Posterior vena cava (tissue), 2 donors: ENCODE data around the gene MYO15B. TPM values are rescaled to one million over a fixed set of nuclear protein-coding genes. Genes with fewer than 3 reads are reported as not detected.

Experiments
- DNase-seq: peaks from one replicate; pipeline ENCODE4 v3.0.0-alpha.2; 2020; ENCODE audit warnings: low spot score
- intact Hi-C, 2 donors: fragments of 100-400 bp; cut with DNase I; formaldehyde crosslinking; loops; one replicate each; pipeline versions ENCODE4 v1.14.1 to v1.14.2; 2022 to 2023
- long read RNA-seq, 2 donors: library from polyadenylated mRNA; unstranded; transcript quantifications; one replicate each; pipeline ENCODE4 v2.0.0, GENCODE V29; 2020 to 2021
- total RNA-seq, 2 donors: library from RNA; stranded (reverse); fragmentation: NEBNext Ultra II Directional; extraction: Animal tissue kit (Norgen Biotek cat#: 25700); gene quantifications; one replicate each; pipeline ENCODE4 v1.2.1, GENCODE V29; 2021
- donor health status: DM: yes; HTN: yes; CAD: no.
- donor health status: DM: yes; HTN: yes; CAD: no.

MYO15B gene
- total RNA-seq = 100 to 1,000 TPM in 1 of 2 donors, 10 to 100 TPM in 1; 76.5 to 114 TPM
- long read RNA-seq, donor 1, partial matches to known transcripts = 13 of 22 reads
- long read RNA-seq, donor 1, other reads (novel, unspliced or antisense) = 9 of 22 reads
- long read RNA-seq, donor 2, partial matches to known transcripts = 8 of 31 reads
- long read RNA-seq, donor 2, other reads (novel, unspliced or antisense) = 23 of 31 reads

DNA sequence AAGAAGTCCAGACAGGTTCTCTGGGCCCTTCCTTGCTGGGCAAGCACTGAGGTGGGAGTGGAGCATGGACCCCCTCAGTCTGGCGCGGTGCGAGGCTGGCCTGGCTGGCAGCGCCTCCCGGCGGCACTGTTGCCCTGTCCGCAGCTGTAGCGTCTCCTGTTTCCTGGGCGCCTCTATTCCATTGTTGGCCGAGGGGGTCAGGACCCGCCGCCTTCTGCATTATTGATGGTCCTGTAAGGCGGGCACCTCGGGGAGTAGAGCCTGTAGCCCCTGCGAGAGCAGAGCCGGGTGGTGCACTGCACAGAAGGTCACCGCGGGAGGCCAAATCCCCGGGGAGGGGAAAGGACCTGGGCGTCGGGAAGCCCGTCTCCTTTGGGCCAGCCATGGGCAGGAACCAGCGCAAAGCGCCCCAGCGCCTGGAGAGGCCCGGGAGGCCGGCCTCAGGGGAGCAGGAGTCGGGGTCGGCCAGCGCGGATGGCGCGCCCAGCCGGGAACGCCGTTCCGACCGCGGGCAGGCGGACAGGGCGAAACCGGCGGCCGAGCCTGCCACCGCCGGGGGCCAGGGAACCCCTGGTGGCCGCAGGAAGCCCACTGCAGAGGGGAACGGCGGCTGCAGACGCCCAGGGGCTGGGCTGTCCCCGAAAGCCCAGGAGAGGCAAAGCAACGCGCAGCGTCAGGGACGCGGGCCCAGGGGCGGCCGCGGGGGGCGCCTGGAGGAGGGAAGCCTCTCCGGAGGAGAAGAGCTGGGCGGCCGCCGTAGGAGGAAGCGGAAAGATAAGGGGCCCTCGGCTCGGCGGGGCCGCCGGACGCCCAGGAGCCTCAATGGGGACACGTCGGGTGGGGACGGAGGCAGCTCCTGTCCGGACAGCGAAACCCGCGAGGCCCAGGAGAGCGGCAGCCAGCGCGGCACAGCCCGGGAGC, at the start of gene MYO15B:
Gene MYO15B, plus strand, starts transcription at position 126 of the 921 bp plus-strand sequence. Its CDS starts 258 bp downstream, at position 384.
- intact Hi-C loops = loop anchor here (5.0 to 10.0 kb wide), 3 partner anchors 71 to 171 kb away; partner anchors contain the start of genes CASKIN2 (in 1 of the 2) and TSEN54 (in 1 of the 2)
- peak; percentile 93 for DNase-seq

GRCh38 chr17:75539967-75540729, 47.5 kb upstream of the MYO15B start:
- intact Hi-C loops = no loop called here
- DNase-seq = no peak

DNA sequence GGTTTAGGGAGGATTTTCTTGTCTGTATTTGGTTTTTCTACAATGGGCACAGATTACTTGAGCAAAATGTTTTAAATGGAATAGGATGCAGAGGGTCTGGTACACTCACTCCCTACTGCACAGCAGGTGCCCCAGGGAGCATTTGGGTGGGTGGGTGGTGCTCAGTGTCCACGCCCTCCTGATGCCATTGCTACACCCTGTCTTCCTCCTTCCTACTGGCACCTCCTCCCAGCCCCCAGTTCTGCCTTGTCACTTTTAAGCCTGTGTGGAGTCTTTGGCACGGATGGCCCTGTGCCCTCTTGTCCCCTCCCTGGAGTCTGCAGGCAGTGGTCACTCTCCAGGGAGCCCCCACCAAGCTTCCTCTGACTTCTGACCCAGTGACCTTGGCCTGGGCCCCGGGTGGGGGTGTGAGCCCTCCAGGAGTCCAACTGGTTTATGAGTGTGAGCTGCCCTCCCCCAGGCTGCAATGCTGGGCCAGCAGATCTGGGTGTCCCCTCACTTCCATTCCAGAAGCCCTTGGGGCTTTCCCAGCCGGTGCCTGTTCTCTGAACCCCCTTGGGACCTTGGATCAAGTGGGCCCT, 46.6 kb upstream of the MYO15B start:
- intact Hi-C loops = no loop called here
- DNase-seq = no peak

DNA sequence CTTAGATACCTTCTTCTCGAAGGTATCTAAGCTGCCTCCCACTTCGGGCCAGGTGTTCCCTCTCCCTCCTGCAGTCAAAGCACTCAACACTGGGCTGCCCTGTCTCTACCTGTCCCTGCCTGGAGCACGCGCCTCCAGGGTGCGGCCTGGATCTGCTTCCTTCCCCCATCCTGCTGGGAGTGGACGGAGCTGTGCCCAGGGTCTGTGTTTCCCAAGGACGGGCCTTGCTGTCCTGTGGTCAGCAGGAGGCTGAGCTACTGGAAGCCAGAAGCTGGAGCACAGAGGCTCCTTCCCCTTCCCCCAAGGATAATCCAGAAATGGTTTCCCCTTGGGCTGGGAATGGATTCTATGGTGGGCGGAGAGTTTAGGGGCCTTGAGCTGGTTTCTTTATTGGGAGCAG, 45.4 kb upstream of the MYO15B start:
- intact Hi-C loops = no loop called here
- DNase-seq = no peak

DNA sequence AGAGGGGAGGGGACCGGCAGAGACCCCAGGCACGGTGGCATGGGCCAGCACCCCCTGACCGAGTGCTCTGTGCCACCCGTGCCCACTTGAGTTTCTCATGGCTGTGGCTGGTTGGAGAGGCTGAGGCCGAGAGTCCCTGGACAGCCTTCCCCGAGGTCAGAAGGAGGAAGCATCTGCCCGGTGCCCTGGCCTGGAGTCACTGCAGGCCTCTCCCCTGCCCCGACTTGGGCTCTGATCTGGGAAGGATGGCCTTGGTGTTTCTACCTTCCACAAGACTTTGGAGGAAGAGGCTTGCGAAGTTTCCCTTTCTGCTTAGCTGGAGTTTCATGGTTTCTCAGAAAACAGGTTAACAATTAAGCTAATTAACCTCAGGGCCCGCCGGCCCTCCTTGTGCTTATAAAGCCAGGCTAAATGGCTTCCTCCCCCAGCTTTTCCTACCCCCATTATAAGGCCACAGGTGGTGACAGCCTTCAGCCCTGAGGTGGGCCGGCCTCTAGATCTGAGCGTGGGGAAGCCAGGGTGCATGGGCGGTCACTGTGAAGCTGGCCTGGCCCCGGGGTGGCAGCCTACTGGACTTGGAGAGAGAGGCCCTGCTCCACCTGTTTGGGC, 44.8 kb upstream of the MYO15B start:
- intact Hi-C loops = no loop called here
- DNase-seq = no peak

DNA sequence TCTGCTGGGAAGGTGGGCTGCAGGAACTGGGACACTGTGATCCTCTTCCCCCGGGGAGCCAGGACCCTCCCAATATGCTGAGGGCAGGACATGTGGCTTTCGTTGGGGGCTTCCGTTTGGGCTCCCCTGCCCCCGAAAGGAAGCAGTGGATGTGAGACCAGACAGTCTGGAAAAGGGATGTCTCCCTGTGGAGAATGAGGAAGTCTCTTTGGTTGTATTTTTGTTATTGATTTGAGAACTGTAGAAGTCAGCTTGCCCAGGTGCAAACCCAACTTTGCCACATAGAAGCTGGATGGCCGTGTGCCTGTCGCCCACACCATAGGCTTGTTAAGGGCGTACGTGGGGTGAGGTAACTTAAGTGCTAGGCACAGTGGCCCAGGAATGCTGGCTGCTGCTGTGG, 43.4 kb upstream of the MYO15B start:
- DNase-seq = no peak
- intact Hi-C loops = no loop called here

DNA sequence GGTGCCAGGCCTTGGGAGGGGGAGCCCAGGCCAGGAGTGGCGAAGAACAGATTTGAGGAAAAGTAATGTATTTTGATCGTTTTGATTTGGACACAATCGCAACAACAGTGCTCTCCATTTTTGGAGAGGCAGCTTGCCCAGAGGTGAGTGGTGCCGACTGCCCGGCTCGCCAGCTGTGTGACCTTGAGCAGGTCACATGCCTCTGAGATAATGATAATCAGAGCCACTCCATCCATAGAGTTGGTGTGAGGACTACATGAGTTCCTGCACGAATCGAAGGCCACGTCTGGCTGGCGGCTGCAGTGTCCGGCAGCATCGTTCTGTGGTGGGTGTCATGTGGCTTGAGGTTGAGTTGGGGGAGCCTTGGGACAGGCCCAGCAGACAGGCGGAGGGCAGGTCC, 41.4 kb upstream of the MYO15B start:
- DNase-seq = no peak
- intact Hi-C loops = no loop called here

GRCh38 chr17:75547091-75547490, 40.5 kb upstream of the MYO15B start:
- intact Hi-C loops = no loop called here

DNA sequence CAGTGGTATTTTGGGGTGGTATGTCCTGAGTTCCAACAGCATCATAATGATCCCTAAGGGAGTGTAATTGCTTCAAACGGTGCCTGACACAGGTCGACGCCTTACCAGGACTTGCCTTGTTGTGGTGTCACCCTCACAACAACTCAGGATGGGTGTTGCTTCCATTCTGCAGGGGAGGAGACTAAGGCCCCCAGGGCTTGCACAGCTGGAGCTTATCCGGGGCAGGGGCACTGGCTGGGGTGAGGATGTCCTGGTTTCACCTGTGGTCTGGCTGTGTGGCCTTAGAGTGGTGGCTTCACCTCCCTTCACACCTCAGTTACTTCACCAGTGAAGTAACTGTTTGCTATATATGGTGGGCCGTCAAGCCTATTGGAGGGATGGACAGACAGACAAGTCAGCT, 38.8 kb upstream of the MYO15B start:
- intact Hi-C loops = no loop called here
- DNase-seq = no peak

More at GRCh38 chr17:75547091-75547490, 40.5 kb upstream of the MYO15B start:
- DNase-seq = no peak

- no peak for DNase-seq
- intact Hi-C loops = no loop called here
Observed at GRCh38 chr17:75549246-75550138, 38.1 kb upstream of the MYO15B start.

- intact Hi-C loops = no loop called here
Observed at GRCh38 chr17:75550139-75550465, 37.5 kb upstream of the MYO15B start.

GRCh38 chr17:75551266-75551665, 36.3 kb upstream of the MYO15B start:
- DNase-seq = no peak
- intact Hi-C loops = no loop called here

More at GRCh38 chr17:75550139-75550465, 37.5 kb upstream of the MYO15B start:
- DNase-seq = no peak

- no peak for DNase-seq
- intact Hi-C loops = no loop called here
Observed at GRCh38 chr17:75552425-75553294, 34.9 kb upstream of the MYO15B start.

DNA sequence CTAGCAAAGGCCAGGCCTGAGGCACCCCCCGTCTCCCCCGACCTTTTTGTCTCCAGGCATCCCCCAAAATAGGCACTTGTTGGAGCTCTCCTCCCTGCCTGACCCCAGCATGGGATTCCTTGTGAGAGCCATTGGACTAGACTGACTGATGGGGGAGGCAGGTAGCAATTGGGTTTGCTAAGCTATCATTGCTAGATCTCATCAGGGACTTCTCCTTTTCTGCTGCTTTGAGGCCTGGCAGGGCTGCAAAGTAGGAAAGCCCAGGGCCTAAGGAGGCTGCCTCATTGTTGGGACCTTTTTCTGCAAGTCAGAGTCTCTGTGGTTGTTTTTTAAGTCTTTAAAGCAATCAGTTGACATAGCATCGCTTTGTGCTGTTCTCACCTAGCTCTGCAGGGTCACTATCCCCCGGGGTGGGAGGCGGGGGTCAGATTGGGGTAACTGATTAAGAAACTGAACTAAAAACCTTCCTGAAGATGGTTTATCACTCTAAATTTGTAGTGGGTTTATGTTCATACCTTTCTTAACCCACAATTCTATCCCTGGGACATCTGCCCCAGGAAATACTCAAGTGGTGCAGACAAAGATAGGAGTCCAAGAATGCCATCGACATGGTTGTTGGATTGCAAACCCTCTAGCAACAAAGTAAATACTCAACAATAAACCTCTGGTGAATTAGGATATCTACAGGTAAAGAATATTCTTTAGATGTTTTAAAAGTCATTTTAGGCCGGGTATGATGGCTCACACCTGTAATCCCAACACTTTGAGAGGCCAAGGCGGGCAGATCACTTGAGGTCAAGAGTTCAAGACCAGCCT, 34.1 kb upstream of the MYO15B start:
- DNase-seq = no peak
- intact Hi-C loops = no loop called here

- intact Hi-C loops = no loop called here
- no peak for DNase-seq
Observed at GRCh38 chr17:75555679-75556153, 31.9 kb upstream of the MYO15B start.

DNA sequence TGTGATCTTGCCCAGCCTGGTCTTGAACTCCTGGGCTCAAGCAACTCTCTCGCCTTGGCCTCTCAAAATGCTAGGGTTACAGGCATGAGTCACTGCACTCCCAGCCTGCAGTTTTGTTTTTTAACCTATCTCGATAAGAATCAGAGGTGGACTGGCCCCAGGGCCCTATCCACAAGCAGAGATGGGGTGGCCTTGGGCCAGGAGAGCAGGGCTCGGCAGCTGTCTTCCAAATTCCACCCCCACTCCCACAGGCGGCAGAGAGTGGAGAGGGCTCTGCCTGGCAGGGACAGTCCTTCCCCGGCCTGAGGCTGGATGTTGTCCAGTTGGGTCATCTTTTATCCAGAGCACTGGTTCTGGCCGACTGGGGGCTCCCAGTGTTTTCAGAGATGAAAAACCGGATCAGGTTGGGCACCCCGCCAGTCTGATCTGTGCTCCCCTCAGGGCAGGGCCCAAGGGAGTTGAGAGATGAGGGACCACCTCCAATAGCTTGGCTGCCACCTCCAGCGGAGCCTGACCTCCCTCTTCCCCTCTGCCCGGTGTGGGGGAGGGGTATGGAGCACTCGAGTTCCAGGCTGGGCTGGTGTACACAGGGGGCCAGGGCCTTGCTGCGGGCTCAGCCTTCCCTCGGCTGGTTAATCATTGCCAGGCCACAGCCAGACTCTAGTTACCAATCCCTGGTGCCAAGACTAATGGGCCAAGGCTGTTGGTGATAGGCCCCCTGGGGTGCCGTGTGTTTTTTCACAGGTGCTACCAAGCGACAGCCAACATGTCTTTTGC, 30.3 kb upstream of the MYO15B start:
- intact Hi-C loops = no loop called here
- no peak for DNase-seq
